Urothelium cell line (cell line): ENCODE measurements around the gene FUT8.

Experiments
- DNase-seq: peaks from one replicate; pipeline ENCODE4 v3.0.0; 2011; ENCODE audit warnings: low spot score, mixed read lengths
- FAIRE-seq: peaks from 2 replicates; lab custom pipeline; 2011; peaks lifted over from hg19 to GRCh38; lab: Jason Lieb, UNC

Gene FUT8

GRCh38 chr14:65486863-65487262, 74.3 kb downstream of the FUT8 start:
- no peak for FAIRE-seq
- DNase-seq = no peak

GRCh38 chr14:65487783-65488494, 75.4 kb downstream of the FUT8 start:
- FAIRE-seq = peak; percentile 78
- DNase-seq = no peak

- DNase-seq (no peak), FAIRE-seq (peak; percentile 75)
Measured at GRCh38 chr14:65491274-65491673, 78.7 kb downstream of the FUT8 start.

- no peak for FAIRE-seq
- no peak for DNase-seq
Measured at GRCh38 chr14:65492266-65492665, 79.7 kb downstream of the FUT8 start.

- FAIRE-seq (no peak), DNase-seq (no peak)
Measured at GRCh38 chr14:65495196-65495595, 82.7 kb downstream of the FUT8 start.

- no peak for FAIRE-seq
Measured at GRCh38 chr14:65496178-65496993, 83.9 kb downstream of the FUT8 start.

GRCh38 chr14:65499138-65499537, 86.6 kb downstream of the FUT8 start:
- FAIRE-seq (no peak), DNase-seq (no peak)

More at GRCh38 chr14:65496178-65496993, 83.9 kb downstream of the FUT8 start:
- DNase-seq = no peak

GRCh38 chr14:65500075-65500474, 87.5 kb downstream of the FUT8 start:
- peak; percentile 35 for FAIRE-seq
- no peak for DNase-seq

GRCh38 chr14:65501328-65501727, 88.8 kb downstream of the FUT8 start:
- peak; percentile 59 for FAIRE-seq

GRCh38 chr14:65502676-65503124, 90.2 kb downstream of the FUT8 start:
- DNase-seq (peak; percentile 73), FAIRE-seq (peak; percentile 90)

More at GRCh38 chr14:65501328-65501727, 88.8 kb downstream of the FUT8 start:
- DNase-seq = no peak

GRCh38 chr14:65503771-65504170, 91.2 kb downstream of the FUT8 start:
- no peak for FAIRE-seq

GRCh38 chr14:65506801-65507200, 94.3 kb downstream of the FUT8 start:
- DNase-seq = no peak
- FAIRE-seq = peak; percentile 52

More at GRCh38 chr14:65503771-65504170, 91.2 kb downstream of the FUT8 start:
- no peak for DNase-seq

GRCh38 chr14:65509842-65510241, 97.3 kb downstream of the FUT8 start:
- FAIRE-seq (no peak), DNase-seq (no peak)

GRCh38 chr14:65513671-65514070, 101.1 kb downstream of the FUT8 start:
- no peak for DNase-seq
- FAIRE-seq = no peak

- DNase-seq = no peak
- peak; percentile 30 for FAIRE-seq
Measured at GRCh38 chr14:65517635-65518542, 105.4 kb downstream of the FUT8 start.

GRCh38 chr14:65528069-65528468, 115.5 kb downstream of the FUT8 start:
- DNase-seq = no peak
- no peak for FAIRE-seq

- DNase-seq (no peak), FAIRE-seq (no peak)
Measured at GRCh38 chr14:65531148-65531547, 118.6 kb downstream of the FUT8 start.

- FAIRE-seq = peak; percentile 55
Measured at GRCh38 chr14:65533736-65534404, 121.3 kb downstream of the FUT8 start.

GRCh38 chr14:65536781-65537423, 124.4 kb downstream of the FUT8 start:
- peak; percentile 27 for FAIRE-seq

More at GRCh38 chr14:65533736-65534404, 121.3 kb downstream of the FUT8 start:
- DNase-seq = no peak

GRCh38 chr14:65548878-65549277, 136.3 kb downstream of the FUT8 start:
- DNase-seq (no peak), FAIRE-seq (peak; percentile 52)

More at GRCh38 chr14:65536781-65537423, 124.4 kb downstream of the FUT8 start:
- no peak for DNase-seq
